Measurements from ENCODE around the gene ITPR2. TPM values are rescaled to one million over a fixed set of nuclear protein-coding genes. Genes with fewer than 3 reads are reported as not detected.

Gene ITPR2
- polyA plus RNA-seq, 1 of the 3 experiments (the other 2 are of a cell fraction), result 2.3 TPM

DNA sequence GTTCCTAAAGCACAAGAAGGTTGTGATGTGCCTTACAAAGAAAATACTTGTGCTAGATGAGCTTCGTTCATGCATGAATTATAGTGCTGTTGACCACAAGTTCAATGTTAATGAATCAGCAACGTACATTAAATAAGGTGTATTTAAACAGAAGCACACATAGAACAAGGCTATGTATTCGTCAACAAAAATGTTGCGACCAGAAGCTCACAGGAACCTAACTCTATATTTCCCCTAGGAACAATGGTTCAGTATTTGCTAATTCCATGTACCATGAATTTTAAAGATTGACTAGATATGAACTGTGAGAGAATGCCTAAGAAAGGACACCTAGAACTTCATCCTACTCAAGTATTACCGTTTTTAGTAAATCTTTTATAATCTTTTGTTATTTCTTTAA lies 149.6 kb downstream of the ITPR2 start:
- Histone ChIP-seq H3F3A (replicated peaks; ENCODE audit: insufficient read depth) (peaks cover 7% of the 10 kb centered on the region), H4K20me1 (ENCODE audit: insufficient read depth) (no peaks in the 10 kb centered on the region), H3K4me3 (ENCODE audit: low read depth in 2 of 2, low read length in 1 of 2) (no peak overlapping the region; a peak in 1 of 4 replicates), H3K4me2 (no peak overlapping the region), H3K9me2 (no peaks in the 10 kb centered on the region), H3K4me1 (ENCODE audit: control insufficient read depth in 1 of 2, insufficient read depth in 2 of 2, low read depth in 1 of 2, low read length in 1 of 2) (peaks cover 0 to 4% of the 10 kb centered on the region in 2 experiments; a peak in 1 of 4 replicates), H3K27ac (ENCODE audit: low read depth in 2 of 2, low read length in 1 of 2) (no peak overlapping the region), H3K9ac (no peak overlapping the region), H3K9me3 (0 out of 2 replicates have a peak, but pooled peaks cover 10% of the 10 kb centered on the region), H3K27me3 (ENCODE audit: insufficient read depth) (no peaks in the 10 kb centered on the region), H3K36me3 (replicated peaks in 1 of 2; ENCODE audit: control insufficient read depth in 1 of 2, insufficient read depth in 2 of 2, low read length in 1 of 2) (peaks cover 22 to 29% of the 10 kb centered on the region in 2 experiments), H2AFZ (ENCODE audit: low read depth) (no peak overlapping the region), H3K79me2 (ENCODE audit: insufficient read depth) (no peaks in the 10 kb centered on the region)
- ChIA-PET POLR2A (no interaction called here), CTCF (interaction anchor here (0.9 to 1.3 kb wide), 2 partner anchors 31 to 32 kb away, joined by 3 read pairs; no protein-coding TSS in a partner anchor)
- TF ChIP-seq RFX5 (IDR thresholded peaks at IDR 0.05; ENCODE audit: low read length) (no peak), TAF1 (IDR thresholded peaks at IDR 0.05; ENCODE audit: borderline replicate concordance, low read depth, low read length) (no peak), YY1 (IDR thresholded peaks at IDR 0.05; ENCODE audit: low read depth) (no peak)
- TF ChIP-seq, protein P1, sequence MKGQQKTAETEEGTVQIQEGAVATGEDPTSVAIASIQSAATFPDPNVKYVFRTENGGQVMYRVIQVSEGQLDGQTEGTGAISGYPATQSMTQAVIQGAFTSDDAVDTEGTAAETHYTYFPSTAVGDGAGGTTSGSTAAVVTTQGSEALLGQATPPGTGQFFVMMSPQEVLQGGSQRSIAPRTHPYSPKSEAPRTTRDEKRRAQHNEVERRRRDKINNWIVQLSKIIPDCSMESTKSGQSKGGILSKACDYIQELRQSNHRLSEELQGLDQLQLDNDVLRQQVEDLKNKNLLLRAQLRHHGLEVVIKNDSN (IDR thresholded peaks at IDR 0.05; ENCODE audit: borderline replicate concordance, low read depth), result no peak
- TF ChIP-seq, protein P2, sequence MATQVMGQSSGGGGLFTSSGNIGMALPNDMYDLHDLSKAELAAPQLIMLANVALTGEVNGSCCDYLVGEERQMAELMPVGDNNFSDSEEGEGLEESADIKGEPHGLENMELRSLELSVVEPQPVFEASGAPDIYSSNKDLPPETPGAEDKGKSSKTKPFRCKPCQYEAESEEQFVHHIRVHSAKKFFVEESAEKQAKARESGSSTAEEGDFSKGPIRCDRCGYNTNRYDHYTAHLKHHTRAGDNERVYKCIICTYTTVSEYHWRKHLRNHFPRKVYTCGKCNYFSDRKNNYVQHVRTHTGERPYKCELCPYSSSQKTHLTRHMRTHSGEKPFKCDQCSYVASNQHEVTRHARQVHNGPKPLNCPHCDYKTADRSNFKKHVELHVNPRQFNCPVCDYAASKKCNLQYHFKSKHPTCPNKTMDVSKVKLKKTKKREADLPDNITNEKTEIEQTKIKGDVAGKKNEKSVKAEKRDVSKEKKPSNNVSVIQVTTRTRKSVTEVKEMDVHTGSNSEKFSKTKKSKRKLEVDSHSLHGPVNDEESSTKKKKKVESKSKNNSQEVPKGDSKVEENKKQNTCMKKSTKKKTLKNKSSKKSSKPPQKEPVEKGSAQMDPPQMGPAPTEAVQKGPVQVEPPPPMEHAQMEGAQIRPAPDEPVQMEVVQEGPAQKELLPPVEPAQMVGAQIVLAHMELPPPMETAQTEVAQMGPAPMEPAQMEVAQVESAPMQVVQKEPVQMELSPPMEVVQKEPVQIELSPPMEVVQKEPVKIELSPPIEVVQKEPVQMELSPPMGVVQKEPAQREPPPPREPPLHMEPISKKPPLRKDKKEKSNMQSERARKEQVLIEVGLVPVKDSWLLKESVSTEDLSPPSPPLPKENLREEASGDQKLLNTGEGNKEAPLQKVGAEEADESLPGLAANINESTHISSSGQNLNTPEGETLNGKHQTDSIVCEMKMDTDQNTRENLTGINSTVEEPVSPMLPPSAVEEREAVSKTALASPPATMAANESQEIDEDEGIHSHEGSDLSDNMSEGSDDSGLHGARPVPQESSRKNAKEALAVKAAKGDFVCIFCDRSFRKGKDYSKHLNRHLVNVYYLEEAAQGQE (IDR thresholded peaks at IDR 0.05; ENCODE audit: low read depth, low read length), result no peak
- 74% methylated on average over 5 of the region's 5 CpGs for WGBS (ENCODE audit: low lambda C conversion rate)
- DNase-seq, result no peak

DNA sequence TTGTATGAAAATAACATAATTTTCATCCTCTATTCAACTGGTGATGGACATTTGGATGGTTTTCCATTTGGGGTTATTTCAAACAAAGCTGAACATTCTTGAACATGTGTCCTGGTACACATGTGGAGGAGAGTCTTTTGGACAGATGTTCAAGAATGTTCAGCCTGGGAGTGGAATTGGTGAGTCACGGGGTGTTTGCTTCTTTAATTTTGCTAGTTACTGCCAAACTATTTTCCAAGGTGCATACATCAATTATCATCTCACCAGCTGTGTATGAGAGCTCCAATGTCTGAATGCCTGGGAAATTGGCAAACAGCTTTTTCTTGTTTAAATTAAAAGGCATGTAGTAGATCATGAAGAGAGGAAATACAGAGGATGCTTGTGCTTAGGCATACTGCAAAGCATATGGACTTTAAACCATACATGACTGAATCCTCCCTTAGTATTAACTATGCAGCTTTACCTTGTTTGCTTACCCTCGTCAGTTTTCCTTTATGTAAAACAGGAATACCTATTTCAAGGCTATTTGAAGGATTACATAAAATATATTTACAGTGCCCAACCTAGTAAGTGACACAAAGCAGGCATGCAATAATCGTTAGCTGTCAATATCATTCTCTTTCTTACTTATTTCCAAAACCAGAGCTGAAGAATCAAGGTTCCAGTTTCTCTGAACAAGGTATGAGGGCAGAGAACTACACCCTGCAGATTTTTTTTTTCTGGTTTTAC lies 152.1 kb downstream of the ITPR2 start:
- Histone ChIP-seq H3K9me2 (no peaks in the 10 kb centered on the region), H3K79me2 (ENCODE audit: insufficient read depth) (no peaks in the 10 kb centered on the region), H3K4me1 (ENCODE audit: control insufficient read depth in 1 of 2, insufficient read depth in 2 of 2, low read depth in 1 of 2, low read length in 1 of 2) (peaks cover 0 to 13% of the 10 kb centered on the region in 2 experiments; a peak in 1 of 4 replicates), H3K9me3 (0 out of 2 replicates have a peak, but pooled peaks cover 10% of the 10 kb centered on the region), H3K27me3 (ENCODE audit: insufficient read depth) (no peaks in the 10 kb centered on the region), H3K9ac (no peak overlapping the region), H3K27ac (ENCODE audit: low read depth in 2 of 2, low read length in 1 of 2) (no peak overlapping the region), H3K4me3 (ENCODE audit: low read depth in 2 of 2, low read length in 1 of 2) (no peak overlapping the region), H4K20me1 (ENCODE audit: insufficient read depth) (no peaks in the 10 kb centered on the region), H3K36me3 (replicated peaks in 1 of 2; ENCODE audit: control insufficient read depth in 1 of 2, insufficient read depth in 2 of 2, low read length in 1 of 2) (peaks cover 22 to 33% of the 10 kb centered on the region in 2 experiments), H3F3A (replicated peaks; ENCODE audit: insufficient read depth) (peaks cover 13% of the 10 kb centered on the region), H3K4me2 (no peak overlapping the region), H2AFZ (ENCODE audit: low read depth) (no peak overlapping the region)
- 71% methylated on average over 3 of the region's 3 CpGs for WGBS (ENCODE audit: low lambda C conversion rate)
- POLR2A ChIA-PET, result no interaction called here
- TF ChIP-seq MEF2A (IDR thresholded peaks at IDR 0.05; ENCODE audit: borderline replicate concordance, low read depth), result no peak
- TF ChIP-seq, protein P3, sequence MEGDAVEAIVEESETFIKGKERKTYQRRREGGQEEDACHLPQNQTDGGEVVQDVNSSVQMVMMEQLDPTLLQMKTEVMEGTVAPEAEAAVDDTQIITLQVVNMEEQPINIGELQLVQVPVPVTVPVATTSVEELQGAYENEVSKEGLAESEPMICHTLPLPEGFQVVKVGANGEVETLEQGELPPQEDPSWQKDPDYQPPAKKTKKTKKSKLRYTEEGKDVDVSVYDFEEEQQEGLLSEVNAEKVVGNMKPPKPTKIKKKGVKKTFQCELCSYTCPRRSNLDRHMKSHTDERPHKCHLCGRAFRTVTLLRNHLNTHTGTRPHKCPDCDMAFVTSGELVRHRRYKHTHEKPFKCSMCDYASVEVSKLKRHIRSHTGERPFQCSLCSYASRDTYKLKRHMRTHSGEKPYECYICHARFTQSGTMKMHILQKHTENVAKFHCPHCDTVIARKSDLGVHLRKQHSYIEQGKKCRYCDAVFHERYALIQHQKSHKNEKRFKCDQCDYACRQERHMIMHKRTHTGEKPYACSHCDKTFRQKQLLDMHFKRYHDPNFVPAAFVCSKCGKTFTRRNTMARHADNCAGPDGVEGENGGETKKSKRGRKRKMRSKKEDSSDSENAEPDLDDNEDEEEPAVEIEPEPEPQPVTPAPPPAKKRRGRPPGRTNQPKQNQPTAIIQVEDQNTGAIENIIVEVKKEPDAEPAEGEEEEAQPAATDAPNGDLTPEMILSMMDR (IDR thresholded peaks at IDR 0.05), result no peak
- no peak for TF ChIP-seq POLR2AphosphoS5 (IDR thresholded peaks at IDR 0.05; ENCODE audit: low read depth, low read length)
- no peak for TF ChIP-seq SIN3A (IDR thresholded peaks at IDR 0.05; ENCODE audit: borderline replicate concordance, low read depth, low read length)
- TF ChIP-seq, protein P4, sequence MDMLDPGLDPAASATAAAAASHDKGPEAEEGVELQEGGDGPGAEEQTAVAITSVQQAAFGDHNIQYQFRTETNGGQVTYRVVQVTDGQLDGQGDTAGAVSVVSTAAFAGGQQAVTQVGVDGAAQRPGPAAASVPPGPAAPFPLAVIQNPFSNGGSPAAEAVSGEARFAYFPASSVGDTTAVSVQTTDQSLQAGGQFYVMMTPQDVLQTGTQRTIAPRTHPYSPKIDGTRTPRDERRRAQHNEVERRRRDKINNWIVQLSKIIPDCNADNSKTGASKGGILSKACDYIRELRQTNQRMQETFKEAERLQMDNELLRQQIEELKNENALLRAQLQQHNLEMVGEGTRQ (IDR thresholded peaks at IDR 0.05; ENCODE audit: borderline replicate concordance, low read depth, low read length), result no peak
- TF ChIP-seq RAD21 (IDR thresholded peaks at IDR 0.05; ENCODE audit: low read length), result no peak
- no peak for TF ChIP-seq JUND (IDR thresholded peaks at IDR 0.05)
- TF ChIP-seq YY1 (IDR thresholded peaks at IDR 0.05; ENCODE audit: low read depth), result no peak
- no peak for TF ChIP-seq EZH2phosphoT487 (IDR thresholded peaks at IDR 0.05; ENCODE audit: borderline replicate concordance, low read depth)
- no peak for TF ChIP-seq TAF1 (IDR thresholded peaks at IDR 0.05; ENCODE audit: borderline replicate concordance, low read depth, low read length)
- no peak for DNase-seq
- CTCF ChIA-PET, result interaction anchor here (1.3 to 2.2 kb wide), 2 partner anchors 20 to 561 kb away, joined by 4 to 8 read pairs; no protein-coding TSS in a partner anchor
